ENCODE results near the gene FOXC1. TPM values are rescaled to one million over a fixed set of nuclear protein-coding genes. Genes with fewer than 3 reads are reported as not detected.

Gene FOXC1
- 3.1 and 5.8 TPM in 2 replicates for total RNA-seq

GRCh38 chr6:1609648-1610496 lies at the start of gene FOXC1:
FOXC1 (plus strand) TSS chr6:1609915; CDS start chr6:1610446, 531 bp downstream.
- DNase-seq (ENCODE audit: low read depth in 2 of 2): peak; percentile 91 to 94

DNA sequence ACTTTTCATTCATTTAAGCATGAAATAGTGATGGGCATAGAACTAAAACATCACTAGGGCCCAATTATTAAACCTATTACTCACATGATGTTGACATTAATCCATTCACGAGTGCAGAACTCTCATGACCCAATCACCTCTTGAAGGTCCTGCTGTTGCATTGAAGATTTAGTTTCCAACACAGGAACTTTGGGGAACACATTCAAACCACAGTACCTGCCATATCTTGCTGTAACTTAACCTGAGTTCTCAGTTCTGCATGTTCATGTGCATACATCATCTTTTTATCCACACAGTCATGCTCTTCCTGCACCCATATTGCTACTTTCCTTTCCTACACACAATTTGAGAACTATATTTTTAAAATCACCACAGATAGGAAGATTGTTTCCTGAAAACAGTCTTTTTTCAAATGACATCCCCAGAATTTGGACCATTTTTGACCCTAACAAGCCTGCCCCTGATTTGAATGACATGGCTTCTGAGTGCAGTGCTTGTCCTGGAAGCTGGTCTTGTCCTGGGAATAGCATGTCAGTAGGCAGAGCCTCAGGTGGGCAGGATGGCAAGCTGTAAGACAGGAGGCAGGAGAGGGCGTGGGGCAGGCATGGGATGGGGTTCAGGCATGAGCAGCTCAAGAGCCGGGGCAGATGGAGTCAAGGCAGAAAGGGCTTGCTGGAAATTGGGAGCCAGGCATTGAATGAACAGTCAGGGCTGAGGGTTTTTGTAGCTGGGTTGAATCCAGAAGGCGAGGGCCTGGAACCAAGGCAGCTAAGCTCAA lies 49.2 kb upstream of the FOXC1 start:
- DNase-seq (ENCODE audit: low read depth in 2 of 2): no peak

GRCh38 chr6:1561355-1561754 lies 48.4 kb upstream of the FOXC1 start:
- DNase-seq (ENCODE audit: low read depth in 2 of 2): no peak

GRCh38 chr6:1562171-1562955 lies 47.4 kb upstream of the FOXC1 start:
- DNase-seq (ENCODE audit: low read depth in 2 of 2): no peak

DNA sequence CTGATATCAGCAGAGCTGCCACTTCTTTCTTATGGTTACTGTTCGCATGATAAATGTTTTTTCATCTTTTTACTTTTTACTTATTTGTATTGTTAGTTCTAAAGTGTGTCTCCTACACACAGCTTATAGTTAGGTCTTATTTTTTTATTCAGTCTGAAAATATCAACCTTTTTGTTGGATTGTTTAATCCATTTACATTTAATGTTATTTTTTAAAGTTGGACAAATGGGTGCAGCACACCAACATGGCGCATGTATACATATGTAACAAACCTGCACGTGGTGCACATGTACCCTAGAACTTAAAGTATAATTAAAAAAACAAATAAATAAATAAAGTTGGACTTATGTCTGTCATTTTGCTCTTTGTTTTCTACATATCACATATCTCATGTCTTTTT lies 40.3 kb upstream of the FOXC1 start:
- no peak for DNase-seq (ENCODE audit: low read depth in 2 of 2)

DNA sequence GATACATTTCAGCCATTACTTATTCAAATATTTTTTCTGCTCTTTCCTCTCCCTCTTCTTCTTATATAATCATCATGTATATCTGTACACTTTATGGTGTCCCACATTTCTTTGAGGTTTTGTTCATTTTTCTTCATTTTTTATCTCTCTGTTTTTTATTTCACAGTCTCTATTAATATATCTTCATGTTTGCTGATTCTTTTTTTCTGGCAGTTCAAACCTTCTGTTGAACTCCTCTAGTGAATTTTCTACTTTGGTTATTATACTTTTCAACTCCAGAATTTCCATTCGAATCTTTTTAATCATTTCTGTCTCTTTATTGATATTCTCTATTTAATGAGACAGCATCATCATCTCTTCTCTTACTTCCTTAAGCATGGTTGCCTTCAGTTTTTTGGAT lies 38.9 kb upstream of the FOXC1 start:
- no peak for DNase-seq (ENCODE audit: low read depth in 2 of 2)

DNA sequence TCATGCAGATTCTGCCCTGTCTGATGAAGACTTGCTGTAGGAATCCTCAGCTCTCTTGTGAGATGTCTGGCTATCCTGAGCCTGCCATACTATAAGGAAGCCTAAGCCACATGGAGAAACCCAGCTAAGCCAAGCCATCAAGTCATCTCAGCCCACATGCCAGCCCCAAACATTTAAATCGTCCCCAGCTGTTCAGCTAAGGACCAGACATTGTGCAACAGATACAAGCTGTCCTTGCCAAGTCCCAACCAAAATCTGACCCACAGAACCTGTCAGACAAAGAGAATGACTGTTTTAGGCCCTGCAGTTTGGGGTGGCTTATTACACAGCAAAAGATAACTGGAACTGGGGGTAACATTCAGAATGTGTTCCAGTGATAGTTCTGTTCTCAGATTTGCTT lies 36.8 kb upstream of the FOXC1 start:
- no peak for DNase-seq (ENCODE audit: low read depth in 2 of 2)

DNA sequence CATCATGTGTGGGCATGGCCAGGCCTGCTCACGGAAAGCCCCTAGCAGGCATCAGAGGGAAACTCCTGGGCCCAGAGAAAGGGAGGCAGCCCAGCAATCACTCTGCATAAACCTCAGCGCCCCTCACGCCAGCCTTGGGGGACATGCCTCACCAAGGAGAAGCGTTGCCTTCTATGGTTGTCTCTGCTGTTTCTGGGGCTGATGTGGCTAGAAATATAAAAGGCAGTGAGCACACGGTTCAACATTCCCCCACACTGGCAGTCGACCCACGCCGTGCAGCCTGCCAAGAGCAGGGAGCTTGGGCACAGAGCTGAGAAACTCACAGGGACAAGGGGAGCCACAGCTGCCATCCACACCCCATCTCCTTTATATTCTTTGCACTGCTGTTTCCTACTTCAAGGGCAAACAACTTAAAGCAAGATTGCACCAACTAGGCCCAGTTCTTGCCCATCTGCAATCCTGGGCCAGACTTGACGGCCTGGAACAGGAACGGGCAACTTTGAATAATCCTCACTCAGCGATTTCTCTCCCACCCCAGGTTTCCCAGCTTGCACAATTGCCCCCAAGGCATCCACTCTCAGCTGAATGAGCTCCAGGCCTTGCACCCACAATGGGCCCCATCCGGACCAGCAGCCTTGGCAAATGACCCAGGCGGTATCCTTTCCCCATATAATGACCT lies 35.5 kb upstream of the FOXC1 start:
- DNase-seq (ENCODE audit: low read depth in 2 of 2): no peak

DNA sequence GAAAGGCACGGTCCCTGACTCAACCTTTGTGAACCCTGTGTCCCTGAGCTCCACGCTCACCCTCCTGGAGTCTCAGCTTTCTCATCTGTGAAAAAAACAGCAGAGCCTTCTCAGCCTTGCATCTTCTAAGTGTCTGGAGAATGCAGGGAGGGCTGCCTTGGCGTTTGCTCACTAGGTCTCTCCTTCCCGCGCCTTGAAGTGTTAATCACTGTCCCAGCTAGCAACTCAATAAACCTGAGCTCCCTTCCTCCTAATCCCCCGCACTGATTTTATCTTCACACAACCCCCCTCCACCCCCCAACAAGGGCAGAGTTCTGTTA lies 34.9 kb upstream of the FOXC1 start:
- no peak for DNase-seq (ENCODE audit: low read depth in 2 of 2)

- no peak for DNase-seq (ENCODE audit: low read depth in 2 of 2)
These were observed 34.3 kb upstream of the FOXC1 start for GRCh38 chr6:1575210-1576041.

- no peak for DNase-seq (ENCODE audit: low read depth in 2 of 2)
These were observed 33.5 kb upstream of the FOXC1 start for GRCh38 chr6:1576166-1576565.

DNA sequence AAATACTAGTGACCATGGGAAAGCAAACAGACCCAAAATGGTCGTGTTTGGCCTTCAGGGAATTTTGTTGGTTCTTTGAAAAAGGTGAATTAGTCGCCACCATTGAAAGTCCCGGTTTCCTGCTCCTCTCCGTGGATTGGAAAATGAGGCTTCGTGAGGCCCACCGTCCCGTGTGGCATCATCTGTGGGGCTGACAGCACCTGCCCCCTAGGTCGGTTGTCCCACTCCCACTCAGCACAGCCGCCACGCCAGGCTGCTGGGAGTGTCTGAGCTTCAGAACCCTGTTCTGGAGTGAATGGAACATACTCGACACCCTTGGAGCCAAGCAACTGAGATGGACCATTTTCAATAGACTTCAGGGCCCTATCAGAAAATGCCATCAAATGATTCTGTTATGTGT lies 33.0 kb upstream of the FOXC1 start:
- DNase-seq (ENCODE audit: low read depth in 2 of 2): no peak

DNA sequence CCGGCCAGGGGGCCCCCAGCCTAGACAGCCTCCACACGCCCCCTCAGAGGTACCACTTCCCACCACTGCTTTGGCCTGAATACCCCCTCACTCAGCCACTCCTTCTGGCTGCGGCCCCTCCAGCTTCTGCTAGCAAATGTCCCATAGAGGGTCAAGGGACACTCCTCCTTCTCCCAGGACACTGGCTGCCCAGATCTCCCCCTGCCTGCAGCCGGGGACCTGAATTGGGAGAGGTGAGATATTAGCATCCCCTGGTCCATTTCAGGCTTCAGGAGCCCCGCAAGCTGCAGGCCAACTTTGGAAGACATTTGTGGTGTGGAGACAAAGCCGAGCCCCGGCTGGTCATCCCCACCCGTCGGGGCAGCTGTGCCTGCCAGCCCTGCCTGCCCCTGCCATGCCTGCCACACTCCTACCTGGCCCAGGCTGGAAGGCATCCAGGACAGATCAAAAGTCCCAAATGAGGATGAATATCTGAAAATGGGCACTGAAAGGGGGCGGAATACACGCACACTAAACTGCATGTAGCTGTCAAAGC lies 32.5 kb upstream of the FOXC1 start:
- no peak for DNase-seq (ENCODE audit: low read depth in 2 of 2)

GRCh38 chr6:1577896-1578745 lies 31.6 kb upstream of the FOXC1 start:
- no peak for DNase-seq (ENCODE audit: low read depth in 2 of 2)

- DNase-seq (ENCODE audit: low read depth in 2 of 2): no peak
These were observed 30.6 kb upstream of the FOXC1 start for GRCh38 chr6:1579096-1579495.

DNA sequence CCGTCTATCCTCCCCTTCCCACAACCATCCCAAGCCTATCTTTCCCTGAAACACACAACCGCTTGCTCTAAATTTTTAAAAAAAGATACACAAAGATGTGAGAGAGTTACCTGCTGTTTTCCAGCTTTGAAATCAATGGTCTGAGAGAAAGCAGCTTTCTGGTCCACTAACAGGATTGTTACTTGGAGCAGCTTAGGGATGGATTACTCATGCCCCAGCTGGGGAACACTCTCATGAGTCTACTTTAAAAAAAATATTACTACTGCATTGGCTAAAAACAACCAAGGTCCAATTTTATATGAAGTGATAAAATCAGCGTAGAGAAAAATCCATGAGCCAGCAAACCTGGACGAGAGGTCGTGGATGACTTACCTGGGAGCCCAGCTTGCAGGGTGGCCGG lies 29.6 kb upstream of the FOXC1 start:
- no peak for DNase-seq (ENCODE audit: low read depth in 2 of 2)

DNA sequence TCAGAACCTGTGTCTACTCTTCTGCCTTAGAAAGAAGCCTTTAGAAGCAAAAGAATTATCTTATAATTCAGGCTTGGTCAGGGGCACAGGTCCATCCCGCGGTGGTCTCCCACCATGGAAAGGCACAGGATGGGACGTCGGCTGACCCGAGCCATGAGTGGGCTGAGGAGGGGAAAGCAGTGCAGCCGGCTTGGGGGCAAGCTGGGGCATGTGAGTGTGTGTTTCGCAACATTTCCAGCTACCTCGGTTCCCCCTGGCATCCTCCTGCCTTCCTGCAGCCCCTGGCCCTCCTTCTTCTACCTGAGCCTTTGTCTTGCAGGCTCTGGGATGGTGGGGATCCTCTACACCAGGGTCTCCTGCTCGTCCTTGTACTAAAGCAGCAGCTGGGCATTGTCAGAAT lies 29.1 kb upstream of the FOXC1 start:
- no peak for DNase-seq (ENCODE audit: low read depth in 2 of 2)

DNA sequence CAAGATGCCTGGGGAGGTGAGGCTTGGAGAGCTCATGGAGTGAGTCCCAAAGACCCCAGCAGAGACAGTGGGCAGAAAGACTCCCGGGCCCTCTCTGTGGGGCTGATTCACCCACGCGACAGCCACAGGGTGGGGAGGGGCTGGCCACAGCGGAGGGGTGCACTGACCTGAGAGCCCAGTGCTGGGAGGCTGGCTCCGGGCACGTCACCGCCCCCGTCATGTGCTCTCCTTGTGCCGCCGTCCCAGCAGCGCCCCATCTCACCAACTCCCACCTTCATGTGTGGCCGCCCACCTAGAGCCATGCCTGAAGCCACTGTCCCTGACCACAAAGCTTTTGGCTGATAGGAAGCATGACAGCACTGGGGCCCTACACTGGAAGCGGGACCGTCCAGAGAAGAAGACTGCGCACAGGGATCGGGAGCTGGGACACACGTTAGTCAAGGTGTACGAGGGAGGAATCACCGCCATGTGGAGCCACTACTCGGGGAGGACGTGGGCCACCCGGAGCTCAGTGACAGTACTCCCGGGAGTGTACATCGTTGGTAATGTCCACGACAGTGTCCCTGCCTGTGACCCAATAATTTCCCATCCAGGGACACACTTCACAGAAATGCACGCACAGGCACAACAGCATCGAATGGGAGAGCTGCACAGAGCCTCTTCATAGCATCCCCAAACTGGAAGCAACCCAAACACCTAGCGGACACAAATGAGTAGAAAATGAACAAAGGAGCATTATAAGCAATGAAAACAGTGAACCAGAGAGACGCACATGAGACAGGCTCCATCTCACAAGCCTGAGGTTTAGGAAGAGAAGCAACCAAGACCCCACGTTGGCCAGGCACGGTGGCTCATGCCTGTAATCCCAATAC lies 28.4 kb upstream of the FOXC1 start:
- DNase-seq (ENCODE audit: low read depth in 2 of 2): no peak

DNA sequence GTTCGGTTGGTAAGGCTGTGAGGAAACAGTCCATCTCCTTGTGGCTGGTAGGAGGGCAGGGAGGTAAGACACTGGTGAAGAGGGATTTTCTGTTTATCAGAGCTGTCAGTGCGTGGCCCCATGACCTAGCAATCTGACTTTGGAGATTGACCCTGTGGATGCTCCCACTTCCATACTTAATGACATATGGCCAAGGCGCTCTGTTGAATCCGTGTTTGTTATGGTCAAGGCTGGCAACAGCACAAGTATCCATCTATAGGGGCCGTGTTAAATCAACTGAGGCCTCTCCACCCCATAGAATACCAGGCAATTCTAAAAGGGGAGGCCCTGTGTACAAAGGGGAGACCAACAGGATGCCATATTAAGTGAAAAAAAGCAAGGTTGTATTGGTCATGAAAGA lies 25.6 kb upstream of the FOXC1 start:
- DNase-seq (ENCODE audit: low read depth in 2 of 2): no peak

All from lung microvascular endothelial cell (primary cell).